Measurements from ENCODE around the gene HTR3B. TPM values are rescaled to one million over a fixed set of nuclear protein-coding genes. Genes with fewer than 3 reads are reported as not detected.
A peak's percentile ranks its signal among the peaks of the same experiment; 100 is the strongest.
"Not testable (repeated sequence)": the region's sequence is repeated elsewhere in the genome, so short reads cannot be mapped to it uniquely, and the experiment has no call there.

Gene HTR3B
- total RNA-seq, 1 experiment from 2014 or later, result not detected

DNA sequence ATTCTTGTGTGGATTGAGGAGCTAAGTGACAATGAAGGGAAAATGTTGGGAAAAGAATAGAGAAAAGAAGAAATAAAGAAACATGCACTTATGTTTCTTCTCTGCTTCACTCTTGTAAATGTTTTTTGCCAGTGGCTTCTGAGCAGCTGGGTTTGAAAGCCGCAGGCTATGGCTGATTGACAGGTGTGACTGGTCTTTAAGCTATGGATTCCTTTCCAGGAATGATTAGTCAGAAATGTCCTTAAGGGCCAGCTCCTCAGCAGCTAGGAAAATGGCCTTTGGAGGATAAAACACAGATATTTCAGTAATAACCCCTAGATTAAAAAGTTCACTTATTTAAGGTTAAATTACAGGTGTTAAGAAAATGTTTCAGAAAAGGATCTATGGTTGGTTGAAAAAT is 22.7 kb upstream of the HTR3B start:
- DNase-seq (ENCODE audit: low read depth), result peak; percentile 59

DNA sequence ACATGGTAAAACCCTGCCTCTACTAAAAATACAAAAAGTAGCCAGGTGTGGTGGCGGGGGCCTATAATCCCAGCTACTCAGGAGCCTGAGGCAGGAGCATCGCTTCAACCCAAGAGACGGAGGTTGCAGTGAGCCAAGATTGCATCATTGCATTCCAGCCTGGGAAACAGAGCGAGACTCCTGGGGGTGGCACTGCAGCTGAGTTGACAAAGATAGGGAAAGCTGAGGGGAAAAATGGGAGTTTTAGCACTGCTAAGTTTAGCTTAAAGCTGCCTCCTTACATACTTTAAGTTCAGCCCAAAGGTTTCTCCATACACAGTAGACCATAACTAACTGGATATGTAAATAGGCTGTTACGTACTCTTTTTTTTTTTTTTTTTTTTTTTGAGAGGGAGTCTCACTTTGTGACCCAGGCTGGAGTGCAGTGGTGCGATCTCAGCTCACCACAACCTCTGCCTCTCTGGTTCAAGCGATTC is 20.2 kb upstream of the HTR3B start:
- peak; percentile 49 for DNase-seq (ENCODE audit: low read depth)

DNA sequence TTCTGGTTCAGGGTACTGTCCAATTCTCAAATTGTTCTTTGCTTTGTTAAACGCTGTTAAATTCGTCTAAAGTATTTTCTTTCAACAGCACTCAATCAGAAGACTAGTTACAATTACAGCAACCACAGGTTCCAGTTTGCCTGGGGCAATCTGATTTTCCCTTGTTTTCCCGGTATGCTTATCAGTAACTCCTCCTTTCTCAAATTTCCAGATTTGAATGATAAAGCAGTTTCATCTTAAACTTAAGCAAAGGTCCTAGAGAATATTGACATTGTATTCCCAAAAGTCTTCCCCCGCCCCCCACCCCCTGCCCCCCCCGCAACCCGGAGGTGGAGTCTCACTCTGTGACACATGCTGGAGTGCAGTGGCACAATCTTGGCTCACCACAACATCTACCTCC is 18.7 kb upstream of the HTR3B start:
- DNase-seq (ENCODE audit: low read depth), result peak; percentile 70

GRCh38 chr11:113888848-113889247 is 15.7 kb upstream of the HTR3B start:
- DNase-seq (ENCODE audit: low read depth), result no peak

GRCh38 chr11:113894421-113894996 is 10.1 kb upstream of the HTR3B start:
- DNase-seq (ENCODE audit: low read depth), result no peak

- peak; percentile 37 for DNase-seq (ENCODE audit: low read depth)
Measured at GRCh38 chr11:113895367-113896155, 9.0 kb upstream of the HTR3B start.

DNA sequence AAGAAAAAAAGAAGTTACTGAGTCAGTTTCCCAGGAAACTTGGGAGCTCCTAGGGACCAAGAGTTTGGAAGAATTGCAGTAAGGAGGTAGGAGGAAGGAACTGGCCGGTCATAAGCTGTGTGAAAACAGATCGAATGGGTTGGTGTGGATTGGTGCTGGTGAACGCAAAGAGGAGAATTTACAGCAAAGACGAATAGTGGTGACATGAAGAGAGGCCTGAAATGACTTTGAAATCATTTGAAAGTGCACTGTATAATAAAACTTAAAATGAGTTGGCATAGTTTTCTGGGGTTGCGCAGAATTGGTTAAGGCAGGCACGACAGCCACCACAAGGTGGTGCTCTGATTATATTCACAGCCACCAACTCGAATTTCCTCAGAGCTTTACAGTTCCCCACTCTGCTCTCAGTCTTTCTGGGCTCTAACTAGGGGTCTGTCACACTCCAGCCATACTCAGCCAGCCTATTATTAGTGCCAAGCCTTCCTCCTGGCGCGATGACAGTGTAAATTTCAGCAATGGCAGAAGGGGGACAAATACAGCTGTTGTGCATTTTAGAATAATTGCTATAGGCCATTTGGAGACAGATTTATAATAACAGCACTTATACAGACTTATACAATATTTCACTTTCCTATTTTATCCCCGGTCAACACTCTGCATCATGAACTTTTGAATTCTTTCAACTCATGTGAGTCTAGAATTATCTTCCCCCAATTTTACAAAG is 8.3 kb upstream of the HTR3B start:
- peak; percentile 34 for DNase-seq (ENCODE audit: low read depth)

- DNase-seq (ENCODE audit: low read depth), result no peak
Measured at GRCh38 chr11:113901141-113901540, 3.5 kb upstream of the HTR3B start.

DNA sequence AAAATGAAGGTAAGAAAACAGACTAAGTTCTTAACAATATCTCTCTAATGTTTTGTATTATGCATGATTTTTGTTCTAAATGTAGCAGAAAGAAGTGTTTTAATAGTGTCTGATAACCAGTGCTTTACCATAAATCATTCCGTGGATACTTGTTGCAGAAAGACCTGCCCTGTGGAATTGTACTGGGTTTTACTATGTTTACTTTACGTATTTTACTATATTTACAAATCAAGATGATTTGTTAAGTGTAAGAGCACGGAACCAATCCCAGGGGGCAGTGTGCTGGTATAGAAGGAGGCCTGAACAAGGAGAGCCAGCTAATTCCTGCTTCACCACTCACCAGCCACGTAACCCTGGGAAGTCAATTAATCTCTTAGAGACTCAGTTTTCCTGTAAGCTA is 1.4 kb downstream of the HTR3B start:
- DNase-seq (ENCODE audit: low read depth), result no peak

DNA sequence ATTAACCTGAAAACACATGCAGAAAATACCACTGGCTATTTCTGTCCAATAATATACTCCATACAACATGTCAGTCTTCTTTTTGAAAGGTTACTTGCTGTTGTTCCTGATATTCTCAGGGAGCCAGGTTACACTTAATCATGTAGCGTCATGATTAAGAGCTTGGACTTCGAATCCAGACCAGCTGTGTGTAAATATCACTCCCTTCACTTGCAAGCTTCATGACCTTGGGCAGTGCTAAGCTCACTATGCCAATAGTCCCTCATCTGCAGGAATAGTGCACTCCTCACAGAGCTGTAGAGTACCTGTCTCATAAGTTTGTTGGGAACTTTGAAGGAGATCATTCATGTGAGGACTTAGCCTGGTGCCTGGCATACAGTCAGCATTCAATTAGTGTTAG is 1.9 kb downstream of the HTR3B start:
- no peak for DNase-seq (ENCODE audit: low read depth)

DNA sequence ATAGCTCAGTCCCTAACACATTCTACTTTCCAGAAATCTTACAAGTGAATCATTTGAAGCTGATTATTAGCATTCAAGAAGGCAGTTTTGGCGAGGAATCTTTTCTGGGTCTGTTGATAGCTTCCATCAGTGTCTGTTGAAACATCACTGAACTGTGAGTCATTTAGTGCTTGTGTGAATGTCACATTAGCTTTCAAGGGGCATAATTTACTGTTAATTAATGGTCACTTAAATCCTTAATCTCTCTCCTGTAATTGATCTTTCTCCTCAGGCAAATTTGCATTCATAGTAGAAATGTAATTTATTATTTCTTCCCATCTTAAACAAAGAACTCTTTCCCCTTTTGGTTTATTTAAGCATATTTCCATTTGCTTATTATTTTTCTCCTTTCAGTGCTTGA is 2.6 kb downstream of the HTR3B start:
- no peak for DNase-seq (ENCODE audit: low read depth)

DNA sequence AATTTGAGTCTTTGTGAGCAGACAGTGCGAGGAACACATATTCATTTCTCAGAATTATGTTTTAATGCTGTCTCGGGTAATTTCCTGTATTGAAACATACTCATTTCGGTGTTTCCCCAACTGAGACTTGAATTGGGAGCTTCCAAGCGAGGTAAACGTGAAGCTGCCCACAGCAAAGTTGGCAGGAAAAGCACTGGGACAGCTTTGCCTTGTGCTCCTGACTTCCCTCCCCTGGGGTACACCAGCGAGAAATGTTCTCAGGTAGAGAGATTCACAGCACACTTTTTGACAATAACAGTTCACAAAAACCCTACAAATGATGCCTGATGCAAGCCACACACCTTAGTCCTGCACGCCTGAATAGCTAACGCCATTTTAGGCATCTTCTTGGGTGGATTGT is 3.1 kb downstream of the HTR3B start:
- DNase-seq (ENCODE audit: low read depth), result no peak

- no peak for DNase-seq (ENCODE audit: low read depth)
Measured at GRCh38 chr11:113908098-113908497, 3.5 kb downstream of the HTR3B start.

GRCh38 chr11:113911491-113911890 is 6.9 kb downstream of the HTR3B start:
- not testable (repeated sequence) for DNase-seq (ENCODE audit: low read depth)

- DNase-seq (ENCODE audit: low read depth), result no peak
Measured at GRCh38 chr11:113923572-113923971, 19.0 kb downstream of the HTR3B start.

DNA sequence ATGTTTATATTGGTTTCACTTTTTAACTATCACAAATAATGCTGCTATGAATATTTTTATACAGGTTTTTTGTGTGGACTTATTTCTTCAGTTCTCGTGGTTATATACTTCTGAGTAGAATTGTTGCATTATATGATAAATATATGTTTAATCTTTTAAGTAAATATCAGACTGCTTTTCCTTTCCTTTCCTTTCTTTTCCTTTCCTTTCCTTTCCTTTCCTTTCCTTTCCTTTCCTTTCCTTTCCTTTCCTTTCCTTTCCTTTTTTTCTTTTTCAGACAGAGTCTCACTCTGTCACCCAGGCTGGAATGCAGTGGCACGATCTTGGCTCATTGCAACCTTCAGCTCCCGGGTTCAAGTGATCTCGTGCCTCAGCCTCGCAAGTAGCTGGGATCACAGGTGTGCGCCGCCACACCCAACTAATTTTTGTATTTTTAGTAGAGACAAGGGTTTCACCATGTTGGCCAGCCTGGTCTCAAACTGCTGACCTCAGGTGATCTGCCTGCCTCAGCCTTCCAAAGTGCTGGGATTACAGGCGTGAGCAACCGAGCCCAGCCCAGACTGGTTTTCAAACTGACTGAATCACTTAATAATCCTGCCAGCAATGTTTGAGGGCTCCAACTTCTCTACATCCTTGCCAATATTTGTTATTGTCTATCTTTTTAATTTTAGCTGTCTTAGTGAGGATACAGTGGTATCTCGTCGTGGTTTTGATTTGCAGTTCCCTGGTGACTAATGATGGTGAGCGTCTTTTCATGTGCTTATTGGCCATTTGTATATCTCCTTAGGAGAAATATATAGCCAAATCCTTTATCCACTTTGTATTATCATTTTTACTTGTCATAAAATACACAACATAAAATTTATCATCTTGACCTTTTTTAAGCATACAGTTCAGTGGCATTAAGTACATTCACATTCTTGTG is 21.9 kb downstream of the HTR3B start:
- peak; percentile 6 for DNase-seq (ENCODE audit: low read depth)

DNA sequence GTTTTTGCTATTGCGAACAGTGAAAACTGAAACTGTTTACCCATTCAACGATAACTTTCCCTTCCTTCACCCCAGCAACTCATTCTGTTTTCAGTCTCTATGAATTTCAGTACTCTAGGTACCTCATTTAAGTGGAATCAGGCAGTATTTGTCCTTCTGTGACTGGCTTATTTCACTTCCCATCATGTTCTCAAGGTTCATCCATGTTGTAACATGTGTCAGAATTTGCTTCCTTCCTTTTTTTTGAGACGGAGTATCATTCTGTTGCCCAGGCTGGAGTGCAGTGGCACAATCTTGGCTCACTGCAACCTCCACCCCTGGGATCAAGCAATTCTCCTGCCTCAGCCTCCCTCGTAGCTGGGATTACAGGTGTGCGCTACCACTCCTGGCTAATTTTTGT is 23.7 kb downstream of the HTR3B start:
- no peak for DNase-seq (ENCODE audit: low read depth)

- no peak for DNase-seq (ENCODE audit: low read depth)
Measured at GRCh38 chr11:113932788-113933187, 28.2 kb downstream of the HTR3B start.

- DNase-seq (ENCODE audit: low read depth), result not testable (repeated sequence)
Measured at GRCh38 chr11:113934193-113934592, 29.6 kb downstream of the HTR3B start.

GRCh38 chr11:113934761-113935160 is 30.2 kb downstream of the HTR3B start:
- DNase-seq (ENCODE audit: low read depth), result no peak

GRCh38 chr11:113935858-113936257 is 31.3 kb downstream of the HTR3B start:
- DNase-seq (ENCODE audit: low read depth), result no peak

- no peak for DNase-seq (ENCODE audit: low read depth)
Measured at GRCh38 chr11:113937918-113938317, 33.3 kb downstream of the HTR3B start.

Data from RPMI7951 (cell line).